ENCODE measurements around the gene ZNF318.

DNA sequence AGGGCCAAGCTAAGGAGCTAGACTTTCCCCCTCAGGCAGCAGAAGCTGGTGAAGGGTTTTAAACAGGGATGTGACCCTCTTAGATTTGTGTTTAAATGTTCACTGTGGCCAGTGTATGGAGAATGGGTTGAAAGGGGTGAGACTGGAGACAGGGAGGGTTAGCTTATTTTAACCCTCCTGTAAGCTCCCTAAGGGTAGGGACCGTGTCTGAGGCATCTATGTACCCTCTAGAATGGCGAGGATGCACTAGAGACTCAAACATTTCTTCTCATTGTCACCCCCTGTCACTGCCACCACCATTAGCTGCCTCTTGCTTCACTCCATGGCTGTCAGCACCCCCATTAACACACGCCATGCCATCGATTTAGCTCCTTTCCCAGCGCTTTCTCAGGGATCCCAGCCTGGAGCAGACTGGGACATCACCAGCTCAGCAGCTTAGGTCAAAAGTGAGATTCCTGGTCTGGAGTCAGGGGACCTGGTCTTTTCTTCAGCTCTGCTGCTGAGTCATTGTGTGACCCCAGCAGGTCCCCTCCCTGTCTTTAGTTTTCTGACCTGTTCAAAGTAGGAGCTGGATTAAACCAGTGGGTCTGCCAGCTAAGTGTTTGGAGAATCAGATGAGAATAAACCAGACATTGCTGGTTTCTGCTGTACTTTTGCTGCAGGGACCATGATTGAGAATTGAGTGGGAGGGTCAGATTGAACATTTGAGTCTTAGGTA lies 72.5 kb downstream of the ZNF318 start:
- TF ChIP-seq POLR2A (IDR thresholded peaks at IDR 0.05; ENCODE audit: low read depth, low read length) (no peak), EZH2 (IDR thresholded peaks at IDR 0.05; ENCODE audit: borderline replicate concordance, low read depth, low read length, severe bottlenecking) (no peak), POLR2AphosphoS5 (IDR thresholded peaks at IDR 0.05; ENCODE audit: insufficient read depth, low read depth, low read length) (no peak), MYC (IDR thresholded peaks at IDR 0.05; ENCODE audit: low read depth, low read length) (no peak), JUN (IDR thresholded peaks at IDR 0.05; ENCODE audit: borderline replicate concordance, insufficient read depth, insufficient read length, low read depth) (no peak), GATA2 (IDR thresholded peaks at IDR 0.05; ENCODE audit: insufficient read depth, insufficient read length, low read depth, low read length) (no peak), FOS (IDR thresholded peaks at IDR 0.05; ENCODE audit: borderline replicate concordance, insufficient read depth, low read length) (no peak)
- TF ChIP-seq, protein P1, sequence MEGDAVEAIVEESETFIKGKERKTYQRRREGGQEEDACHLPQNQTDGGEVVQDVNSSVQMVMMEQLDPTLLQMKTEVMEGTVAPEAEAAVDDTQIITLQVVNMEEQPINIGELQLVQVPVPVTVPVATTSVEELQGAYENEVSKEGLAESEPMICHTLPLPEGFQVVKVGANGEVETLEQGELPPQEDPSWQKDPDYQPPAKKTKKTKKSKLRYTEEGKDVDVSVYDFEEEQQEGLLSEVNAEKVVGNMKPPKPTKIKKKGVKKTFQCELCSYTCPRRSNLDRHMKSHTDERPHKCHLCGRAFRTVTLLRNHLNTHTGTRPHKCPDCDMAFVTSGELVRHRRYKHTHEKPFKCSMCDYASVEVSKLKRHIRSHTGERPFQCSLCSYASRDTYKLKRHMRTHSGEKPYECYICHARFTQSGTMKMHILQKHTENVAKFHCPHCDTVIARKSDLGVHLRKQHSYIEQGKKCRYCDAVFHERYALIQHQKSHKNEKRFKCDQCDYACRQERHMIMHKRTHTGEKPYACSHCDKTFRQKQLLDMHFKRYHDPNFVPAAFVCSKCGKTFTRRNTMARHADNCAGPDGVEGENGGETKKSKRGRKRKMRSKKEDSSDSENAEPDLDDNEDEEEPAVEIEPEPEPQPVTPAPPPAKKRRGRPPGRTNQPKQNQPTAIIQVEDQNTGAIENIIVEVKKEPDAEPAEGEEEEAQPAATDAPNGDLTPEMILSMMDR (IDR thresholded peaks at IDR 0.05; ENCODE audit: extremely low read depth in 1 of 2, insufficient read depth in 1 of 2, low read depth in 1 of 2, low read length in 2 of 2), result no peak
- TF ChIP-seq, protein P2, sequence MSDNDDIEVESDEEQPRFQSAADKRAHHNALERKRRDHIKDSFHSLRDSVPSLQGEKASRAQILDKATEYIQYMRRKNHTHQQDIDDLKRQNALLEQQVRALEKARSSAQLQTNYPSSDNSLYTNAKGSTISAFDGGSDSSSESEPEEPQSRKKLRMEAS (IDR thresholded peaks at IDR 0.05; ENCODE audit: insufficient read depth, insufficient read length), result no peak
